ENCODE measurements around the gene EIF3CL.
A peak's percentile ranks its signal among the peaks of the same experiment; 100 is the strongest.
"Not testable (repeated sequence)": the region's sequence is repeated elsewhere in the genome, so short reads cannot be mapped to it uniquely, and the experiment has no call there.

EIF3CL gene

GRCh38 chr16:28363408-28363807, 40.2 kb downstream of the EIF3CL start, which contains the start of gene NPIPB6:
Gene NPIPB6, minus strand, starts transcription at chr16:28363508. Its CDS starts 686 bp downstream, at chr16:28362822.
- not testable (repeated sequence) for DNase-seq

DNA sequence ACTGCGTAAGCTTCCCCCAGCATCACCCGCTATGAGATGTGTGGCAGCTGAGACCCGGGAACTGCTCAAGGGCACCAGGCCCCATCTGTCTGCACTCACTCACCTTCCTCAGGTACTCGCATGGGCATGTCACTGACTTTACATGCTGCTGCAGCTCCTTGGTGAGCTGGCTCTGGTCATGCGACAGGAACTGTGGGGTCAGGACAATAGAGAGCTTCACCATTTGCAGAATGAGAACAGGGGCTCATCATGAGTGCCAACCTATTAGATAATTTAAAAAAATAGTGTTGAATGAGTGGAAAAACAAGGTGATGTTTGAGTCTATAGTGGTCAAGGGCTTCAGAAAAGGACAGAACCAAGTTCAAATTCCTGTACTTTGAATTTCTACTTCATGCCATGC, 41.0 kb downstream of the EIF3CL start:
- not testable (repeated sequence) for DNase-seq

GRCh38 chr16:28338230-28338629, 65.4 kb downstream of the EIF3CL start:
- DNase-seq, result not testable (repeated sequence)

- not testable (repeated sequence) for DNase-seq
Observed at GRCh38 chr16:28336940-28337710, 66.5 kb downstream of the EIF3CL start.

- DNase-seq, result not testable (repeated sequence)
Observed at GRCh38 chr16:28335678-28336077, 68.0 kb downstream of the EIF3CL start.

DNA sequence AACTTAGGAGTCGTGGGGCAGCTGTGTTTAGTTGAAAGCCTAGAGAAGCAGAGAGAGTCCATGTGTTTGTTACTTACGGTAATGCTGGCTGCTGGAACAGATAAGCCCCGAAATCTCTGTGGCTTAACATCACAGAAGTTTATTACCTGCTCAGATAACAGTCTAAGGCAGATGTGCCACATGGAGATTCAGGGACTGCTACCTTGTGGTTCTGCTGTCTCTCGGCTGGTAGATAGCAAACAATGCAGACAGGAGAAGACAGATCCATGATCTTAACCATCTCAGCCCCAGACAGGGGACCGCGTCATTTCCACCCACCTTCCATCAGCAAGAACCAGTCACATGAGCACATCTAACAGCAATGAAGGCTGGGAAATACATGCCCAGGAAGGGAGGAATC, 71.0 kb downstream of the EIF3CL start:
- DNase-seq, result not testable (repeated sequence)

DNA sequence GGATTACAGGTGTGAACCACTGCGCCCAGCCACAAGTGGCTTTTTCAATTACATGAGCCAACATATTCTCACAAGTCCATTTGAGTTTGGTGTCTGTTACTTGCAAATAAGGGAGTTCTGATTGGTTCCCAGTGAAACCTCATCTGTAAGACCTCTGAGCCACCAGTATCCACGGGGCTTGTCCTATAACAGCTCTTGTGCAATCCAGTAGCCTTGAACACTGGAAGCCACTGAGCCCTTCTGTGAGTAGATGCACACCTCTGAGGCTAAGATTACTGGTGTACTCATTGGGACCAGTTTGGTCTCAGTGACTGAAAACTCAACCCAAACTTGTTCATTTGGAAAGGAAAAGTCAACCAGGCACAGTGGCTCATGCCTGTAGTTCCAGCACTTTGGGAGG, 72.7 kb downstream of the EIF3CL start:
- not testable (repeated sequence) for DNase-seq

GRCh38 chr16:28330232-28330631, 73.4 kb downstream of the EIF3CL start:
- DNase-seq, result peak; percentile 33

Data from stimulated activated CD4-positive, alpha-beta T cell treated with anti-CD3 and anti-CD28 coated beads, Interleukin-15, amount 100 ng/mL, for 24 hours (primary cell).